ENCODE data around the gene CDHR1. TPM values are rescaled to one million over a fixed set of nuclear protein-coding genes. Genes with fewer than 3 reads are reported as not detected.

The CDHR1 gene
- total and polyA plus RNA-seq, 10 donors: 0.53 to 10.6 (median 4.4) TPM

DNA sequence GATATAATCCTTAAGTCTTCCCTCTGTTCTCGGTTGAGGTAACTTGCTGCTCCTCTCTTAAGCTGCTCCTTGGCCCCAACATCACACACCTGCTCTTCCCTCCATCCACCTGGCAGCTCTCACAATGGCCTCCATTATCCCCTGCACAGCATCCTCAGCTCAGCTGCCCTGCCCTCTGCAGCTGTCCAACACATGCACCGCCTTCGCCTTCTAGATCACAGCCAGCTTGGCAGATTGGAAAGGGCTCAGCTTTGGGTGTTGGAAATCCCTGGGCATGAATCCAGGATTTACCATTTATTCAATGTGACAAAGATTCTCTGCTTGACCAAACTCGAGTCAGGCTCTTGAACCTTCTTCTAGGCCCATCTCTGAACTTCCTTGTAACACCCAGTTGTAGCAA lies 71.1 kb downstream of the CDHR1 start:
- Histone ChIP-seq H3K4me1 (peaks cover 0 to 5% (median 2%) of the 10 kb centered on the region in 6 donors), H3K27ac (no peak overlapping the region), H3K36me3 (no peaks in the 10 kb centered on the region), H3K9me3 (no peaks in the 10 kb centered on the region), H3K27me3 (replicated peaks in 1 of 7) (peaks cover 0 to 38% (median 0%) of the 10 kb centered on the region in 7 donors), H3K4me3 (no peak overlapping the region)
- no peak for DNase-seq
- whole genome bisulfite sequencing, 5 donors: 74 to 91% (median 80%) methylated on average over 4 of the region's 4 CpGs
- intact Hi-C loops (cut with DNase I; ENCODE audit: low total_unique reads): no loop called here
- no peak for TF ChIP-seq CTCF (IDR thresholded peaks at IDR 0.05 in 8 of 11, conservative IDR thresholded peaks at IDR 0.05 in 3 of 11)
- TF ChIP-seq POLR2AphosphoS5 (IDR thresholded peaks at IDR 0.05): no peak
- TF ChIP-seq POLR2A (IDR thresholded peaks at IDR 0.05): no peak

DNA sequence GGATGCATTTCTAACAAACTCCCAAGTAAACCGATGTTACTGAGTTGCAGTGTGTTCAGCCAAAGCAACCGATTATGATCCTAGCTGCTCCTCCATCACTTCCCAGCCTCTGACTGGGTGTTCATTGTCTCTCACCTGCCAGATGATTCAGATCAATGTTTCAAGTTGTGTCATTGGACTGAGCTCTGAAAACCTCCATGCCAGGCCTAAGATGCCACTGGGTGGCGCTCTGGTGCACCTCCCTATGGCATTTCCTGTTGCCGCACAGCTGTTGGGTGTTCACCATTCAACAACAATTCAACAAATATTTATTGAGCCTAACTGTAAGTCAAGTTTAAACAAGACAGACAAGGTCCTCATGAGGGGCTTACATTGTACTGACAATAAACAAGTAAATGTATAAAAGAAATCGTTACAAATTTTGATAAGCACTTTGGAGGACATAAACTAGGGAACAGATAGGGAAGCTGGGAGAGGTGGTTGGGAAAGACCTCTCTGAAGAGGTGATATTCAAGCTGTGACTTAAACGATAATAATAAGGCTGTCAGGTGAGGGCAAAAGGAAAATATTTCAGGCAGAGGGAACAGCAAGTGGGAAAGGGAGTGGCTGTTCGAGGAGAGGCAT lies 73.3 kb downstream of the CDHR1 start:
- no peaks in the 10 kb centered on the region for H3K36me3 ChIP-seq
- intact Hi-C loops (cut with DNase I; ENCODE audit: low total_unique reads): no loop called here
- H3K4me3 ChIP-seq: no peak overlapping the region
- H3K27ac ChIP-seq: no peak overlapping the region
- TF ChIP-seq POLR2AphosphoS5 (IDR thresholded peaks at IDR 0.05): no peak
- peak in 9 of 11 experiments; percentile 12 to 51 (median 34) for TF ChIP-seq CTCF (IDR thresholded peaks at IDR 0.05 in 8 of 11, conservative IDR thresholded peaks at IDR 0.05 in 3 of 11)
- DNase-seq: no peak
- H3K27me3 ChIP-seq (replicated peaks in 1 of 7): peaks cover 0 to 28% (median 0%) of the 10 kb centered on the region in 7 donors
- H3K4me1 ChIP-seq: peaks cover 0 to 5% (median 2%) of the 10 kb centered on the region in 6 donors
- no peaks in the 10 kb centered on the region for H3K9me3 ChIP-seq
- WGBS, 5 donors: 41 to 49% (median 44%) methylated on average over 7 of the region's 7 CpGs

- peaks cover 0 to 43% (median 4%) of the 10 kb centered on the region in 7 donors for H3K27me3 ChIP-seq (replicated peaks in 1 of 7)
- H3K4me1 ChIP-seq: peaks cover 0 to 5% (median 2%) of the 10 kb centered on the region in 6 donors
- H3K9me3 ChIP-seq: no peaks in the 10 kb centered on the region
- no peaks in the 10 kb centered on the region for H3K36me3 ChIP-seq
- WGBS, 5 donors: 54 to 86% (median 68%) methylated on average over 1 of the region's 1 CpG
- H3K27ac ChIP-seq: no peak overlapping the region
- TF ChIP-seq CTCF (IDR thresholded peaks at IDR 0.05 in 8 of 11, conservative IDR thresholded peaks at IDR 0.05 in 3 of 11): no peak
- no peak for TF ChIP-seq POLR2A (IDR thresholded peaks at IDR 0.05)
- no peak for TF ChIP-seq POLR2AphosphoS5 (IDR thresholded peaks at IDR 0.05)
- intact Hi-C loops (cut with DNase I; ENCODE audit: low total_unique reads): no loop called here
- H3K4me3 ChIP-seq: no peak overlapping the region
- DNase-seq: no peak
Measured at GRCh38 chr10:84269162-84269561, 74.8 kb downstream of the CDHR1 start.

Other genes starting within 250 kb of the CDHR1 start
- gene GHITM, start 55.0 kb upstream of the CDHR1 start, total RNA-seq: 100 to 1,000 TPM in 5 of 7 donors, 10 to 100 TPM in 2; 95.0 to 152 (median 103) TPM
- gene GHITM, start 55.0 kb upstream of the CDHR1 start, polyA plus RNA-seq: 100 to 1,000 TPM in 1 of 3 donors, 10 to 100 TPM in 2; 69.2 to 117 (median 99.9) TPM
- not detected for gene GPR15LG, start 20.7 kb upstream of the CDHR1 start, total RNA-seq
- gene GPR15LG, start 20.7 kb upstream of the CDHR1 start, polyA plus RNA-seq: under 1 TPM in 1 of 3 donors, not detected in 2; 0.16 TPM
- not detected for gene LRIT2, start 31.0 kb downstream of the CDHR1 start, total RNA-seq
- not detected for gene LRIT2, start 31.0 kb downstream of the CDHR1 start, polyA plus RNA-seq
- not detected for gene LRIT1, start 47.0 kb downstream of the CDHR1 start, total RNA-seq
- not detected for gene LRIT1, start 47.0 kb downstream of the CDHR1 start, polyA plus RNA-seq
- not detected for gene RGR, start 50.5 kb downstream of the CDHR1 start, total RNA-seq
- not detected for gene RGR, start 50.5 kb downstream of the CDHR1 start, polyA plus RNA-seq
- 10 to 100 TPM; 38.9 to 61.4 (median 54.3) TPM for gene CCSER2, start 134.1 kb downstream of the CDHR1 start, total RNA-seq
- 1 to 10 TPM; 5.3 to 8.1 (median 5.6) TPM for gene CCSER2, start 134.1 kb downstream of the CDHR1 start, polyA plus RNA-seq

All from spleen (tissue), 11 donors.